HG03442 (cell line): ENCODE results near the gene ZNF774.
A peak's percentile ranks its signal among the peaks of the same experiment; 100 is the strongest.
"Not testable (repeated sequence)": the region's sequence is repeated elsewhere in the genome, so short reads cannot be mapped to it uniquely, and the experiment has no call there.

Experiments
- ATAC-seq: cut with Tn5 transposase; IDR thresholded peaks from one replicate; pipeline ENCODE4 v1.9.1; 2021; ENCODE audit warnings: mild to moderate bottlenecking, moderate library complexity; ENCODE audit not compliant: unreplicated experiment

ZNF774 gene

GRCh38 chr15:90344662-90345061 is 7.4 kb upstream of the ZNF774 start:
- ATAC-seq = no peak

- no peak for ATAC-seq
These were observed 6.2 kb upstream of the ZNF774 start for GRCh38 chr15:90345857-90346256.

- ATAC-seq = not testable (repeated sequence)
These were observed 4.5 kb upstream of the ZNF774 start for GRCh38 chr15:90347431-90348065.

GRCh38 chr15:90348456-90348855 is 3.6 kb upstream of the ZNF774 start:
- no peak for ATAC-seq

GRCh38 chr15:90349072-90349471 is 3.0 kb upstream of the ZNF774 start:
- no peak for ATAC-seq

GRCh38 chr15:90349821-90350220 is 2.3 kb upstream of the ZNF774 start:
- ATAC-seq = no peak

- peak; percentile 13 for ATAC-seq
These were observed 491 bp upstream of the ZNF774 start for GRCh38 chr15:90351479-90352106.

- ATAC-seq = no peak
These were observed 2.9 kb downstream of the ZNF774 start for GRCh38 chr15:90354986-90355385.

- ATAC-seq = no peak
These were observed 6.3 kb downstream of the ZNF774 start for GRCh38 chr15:90358124-90359033.

GRCh38 chr15:90360746-90361145 is 8.7 kb downstream of the ZNF774 start:
- ATAC-seq = no peak

- no peak for ATAC-seq
These were observed 10.8 kb downstream of the ZNF774 start for GRCh38 chr15:90362936-90363212.

- ATAC-seq = no peak
These were observed 12.2 kb downstream of the ZNF774 start for GRCh38 chr15:90364251-90364650.

GRCh38 chr15:90365414-90366055 is 13.5 kb downstream of the ZNF774 start:
- no peak for ATAC-seq

GRCh38 chr15:90367576-90367975 is 15.5 kb downstream of the ZNF774 start:
- no peak for ATAC-seq

GRCh38 chr15:90375071-90375470 is 23.0 kb downstream of the ZNF774 start:
- ATAC-seq = no peak

- no peak for ATAC-seq
These were observed 24.7 kb downstream of the ZNF774 start for GRCh38 chr15:90376789-90377188.

- ATAC-seq = no peak
These were observed 27.2 kb downstream of the ZNF774 start for GRCh38 chr15:90379263-90379662.

- ATAC-seq = no peak
These were observed 29.4 kb downstream of the ZNF774 start for GRCh38 chr15:90381515-90381914.

GRCh38 chr15:90382320-90382719 is 30.2 kb downstream of the ZNF774 start:
- no peak for ATAC-seq

- no peak for ATAC-seq
These were observed 34.1 kb downstream of the ZNF774 start for GRCh38 chr15:90386221-90386620.
